ENCODE measurements around the gene SBNO1. TPM values are rescaled to one million over a fixed set of nuclear protein-coding genes. Genes with fewer than 3 reads are reported as not detected.
"Not testable (repeated sequence)": the region's sequence is repeated elsewhere in the genome, so short reads cannot be mapped to it uniquely, and the experiment has no call there.

Gene SBNO1
- total RNA-seq: 10 to 100 TPM; 11.5 to 15.7 (median 13.2) TPM
- long read RNA-seq, partial matches to known transcripts: 3 of 4 reads
- long read RNA-seq, other reads (novel, unspliced or antisense): 1 of 4 reads

- Histone ChIP-seq H3K27me3 (no peaks in the 10 kb centered on the region), H3K36me3 (no peaks in the 10 kb centered on the region), H3K27ac (peak within 1 kb of the TSS; percentile 82 to 88 (median 82)), H3K9me3 (no peaks in the 10 kb centered on the region), H3K4me3 (peak within 1 kb of the TSS; percentile 74 to 95 (median 94)), H3K4me1 (peaks cover 0 to 19% (median 7%) of the 10 kb centered on the region in 4 donors)
- intact Hi-C loops (cut with DNase I): no loop called here
- TF ChIP-seq CTCF (IDR thresholded peaks at IDR 0.05): no peak
- peak; percentile 78 for TF ChIP-seq POLR2A (IDR thresholded peaks at IDR 0.05)
- WGBS (ENCODE audit: insufficient coverage, low coverage, low lambda C conversion rate, missing lambda C conversion rate): 3% methylated on average over 8 of the region's 47 CpGs
- peak; percentile 87 to 91 (median 88) for ATAC-seq
- peak; percentile 93 to 94 (median 93) for DNase-seq
These were observed at the start of gene SBNO1 for GRCh38 chr12:123364532-123365024. TSS of gene SBNO1 (minus strand) at chr12:123364847. CDS start at chr12:123350441, 14,406 bp downstream.

- no peak for ATAC-seq
- H3K36me3 ChIP-seq: peaks cover 0 to 31% (median 11%) of the 10 kb centered on the region in 4 donors
- no peak for TF ChIP-seq POLR2A (IDR thresholded peaks at IDR 0.05)
- TF ChIP-seq CTCF (IDR thresholded peaks at IDR 0.05): no peak
- DNase-seq: no peak
- H3K9me3 ChIP-seq: no peaks in the 10 kb centered on the region
- 92% methylated on average over 5 of the region's 5 CpGs for WGBS (ENCODE audit: insufficient coverage, low coverage, low lambda C conversion rate, missing lambda C conversion rate)
- H3K27ac ChIP-seq: no peak overlapping the region
- intact Hi-C loops (cut with DNase I): no loop called here
- no peaks in the 10 kb centered on the region for H3K4me1 ChIP-seq
- H3K27me3 ChIP-seq: no peaks in the 10 kb centered on the region
- H3K4me3 ChIP-seq: no peak overlapping the region
These were observed 45.4 kb upstream of the SBNO1 start for GRCh38 chr12:123410041-123410412.

DNA sequence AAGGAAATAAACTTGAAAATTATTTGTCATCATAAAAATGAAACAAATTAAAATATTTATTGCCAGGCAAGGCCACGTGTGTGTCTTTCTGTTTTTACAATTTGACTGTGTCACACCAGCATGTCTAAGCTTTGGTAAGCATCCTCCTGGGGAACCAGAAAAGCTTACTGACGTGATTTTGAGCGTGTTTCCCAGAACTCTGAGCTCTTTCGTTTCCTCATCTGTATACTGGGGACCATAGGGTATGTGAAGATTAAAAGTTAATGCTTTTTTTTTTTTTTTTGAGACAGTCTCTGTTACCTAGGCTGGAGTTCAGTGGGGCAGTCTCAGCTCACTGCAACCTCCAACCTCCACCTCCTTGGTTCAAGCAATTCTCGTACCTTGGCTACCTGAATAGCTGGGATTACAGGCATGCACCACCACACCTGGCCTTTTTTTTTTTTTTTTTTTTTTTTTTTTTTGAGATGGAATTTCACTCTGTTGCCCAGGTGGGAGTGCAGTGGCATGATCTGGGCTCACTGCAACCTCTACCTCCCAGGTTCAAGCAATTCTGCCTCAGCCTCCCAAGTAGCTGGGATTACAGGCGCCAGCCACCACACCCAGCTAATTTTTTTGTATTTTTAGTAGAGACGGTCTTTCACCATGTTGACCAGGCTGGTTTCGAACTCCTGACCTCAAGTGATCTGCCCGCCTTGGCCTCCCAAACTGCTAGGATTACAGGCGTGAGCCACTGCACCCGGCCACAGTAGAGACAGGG is 44.8 kb upstream of the SBNO1 start:
- H3K4me3 ChIP-seq; H3K4me1 ChIP-seq; H3K27ac ChIP-seq; H3K27me3 ChIP-seq; H3K9me3 ChIP-seq; DNase-seq; intact Hi-C loops (cut with DNase I): not testable (repeated sequence)
- ATAC-seq: peak in 2 of 4 donors; percentile 27 to 31
- WGBS (ENCODE audit: insufficient coverage, low coverage, low lambda C conversion rate, missing lambda C conversion rate): 90% methylated on average over 9 of the region's 11 CpGs
- peaks cover 0 to 37% (median 13%) of the 10 kb centered on the region in 4 donors for H3K36me3 ChIP-seq

- intact Hi-C loops (cut with DNase I); H3K4me1 ChIP-seq; H3K4me3 ChIP-seq; H3K27me3 ChIP-seq; H3K9me3 ChIP-seq; H3K27ac ChIP-seq; ATAC-seq; DNase-seq: not testable (repeated sequence)
- 100% methylated on average over 1 of the region's 7 CpGs for WGBS (ENCODE audit: insufficient coverage, low coverage, low lambda C conversion rate, missing lambda C conversion rate)
- peaks cover 0 to 45% (median 21%) of the 10 kb centered on the region in 4 donors for H3K36me3 ChIP-seq
These were observed 44.0 kb upstream of the SBNO1 start for GRCh38 chr12:123408619-123409018.

GRCh38 chr12:123407934-123408333 is 43.3 kb upstream of the SBNO1 start:
- 91% methylated on average over 5 of the region's 15 CpGs for WGBS (ENCODE audit: insufficient coverage, low coverage, low lambda C conversion rate, missing lambda C conversion rate)
- H3K36me3 ChIP-seq: peaks cover 0 to 52% (median 24%) of the 10 kb centered on the region in 4 donors
- intact Hi-C loops (cut with DNase I): not testable (repeated sequence)

DNA sequence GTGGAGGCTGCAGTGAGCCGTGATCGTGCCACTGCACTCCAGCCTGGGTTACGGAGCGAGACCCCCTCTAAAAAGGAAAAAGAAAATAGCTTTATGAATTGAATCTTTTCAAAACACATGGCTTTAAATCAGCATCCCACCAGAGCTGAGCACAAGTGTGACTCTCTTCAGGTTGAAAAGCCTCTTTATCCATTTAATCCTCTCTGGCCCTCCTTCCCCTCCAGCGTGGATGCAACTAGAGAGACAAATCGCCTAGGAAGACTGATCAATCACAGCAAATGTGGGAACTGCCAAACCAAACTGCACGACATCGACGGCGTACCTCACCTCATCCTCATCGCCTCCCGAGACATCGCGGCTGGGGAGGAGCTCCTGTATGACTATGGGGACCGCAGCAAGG is 42.6 kb upstream of the SBNO1 start:
- H3K4me1 ChIP-seq; H3K4me3 ChIP-seq; H3K9me3 ChIP-seq; ATAC-seq; H3K27me3 ChIP-seq; intact Hi-C loops (cut with DNase I); H3K27ac ChIP-seq; DNase-seq: not testable (repeated sequence)
- H3K36me3 ChIP-seq: peaks cover 0 to 59% (median 25%) of the 10 kb centered on the region in 4 donors
- WGBS (ENCODE audit: insufficient coverage, low coverage, low lambda C conversion rate, missing lambda C conversion rate): 80% methylated on average over 1 of the region's 15 CpGs

More at GRCh38 chr12:123407934-123408333, 43.3 kb upstream of the SBNO1 start:
- H3K9me3 ChIP-seq, DNase-seq, H3K27me3 ChIP-seq, H3K27ac ChIP-seq, H3K4me3 ChIP-seq, H3K4me1 ChIP-seq, ATAC-seq: not testable (repeated sequence)

All from right lobe of liver (tissue), 6 donors.